Lower leg skin (tissue), 3 donors: ENCODE data around the gene PPP1R12C.

Source experiments
- CTCF ChIP-seq, 3 donors: fragments of 450-650 bp; IDR thresholded peaks; one replicate each; pipeline ENCODE4 v1.5.1; 2016; ENCODE audit warnings: antibody characterized with exemption in 3 of 3, mild to moderate bottlenecking in 3 of 3, moderate library complexity in 2 of 3
- POLR2A ChIP-seq, 2 donors: fragments of 450-650 bp; IDR thresholded peaks; one replicate each; pipeline ENCODE4 v1.6.1; 2016 to 2017; ENCODE audit warnings: antibody characterized with exemption in 2 of 2, mild to moderate bottlenecking in 1 of 2, moderate library complexity in 1 of 2

- TF ChIP-seq CTCF (IDR thresholded peaks at IDR 0.05) = no peak
- no peak for TF ChIP-seq POLR2A (IDR thresholded peaks at IDR 0.05)
Measured at GRCh38 chr19:55161571-55162322, 44.3 kb upstream of the PPP1R12C start.
